HG03108 (cell line): Measurements from ENCODE around the gene TSHZ2.
"Not testable (repeated sequence)": the region's sequence is repeated elsewhere in the genome, so short reads cannot be mapped to it uniquely, and the experiment has no call there.

Experiments
- ATAC-seq: cut with Tn5 transposase; IDR thresholded peaks from one replicate; pipeline ENCODE4 v1.9.1; 2021; ENCODE audit warnings: moderate library complexity; ENCODE audit not compliant: unreplicated experiment

TSHZ2 gene

DNA sequence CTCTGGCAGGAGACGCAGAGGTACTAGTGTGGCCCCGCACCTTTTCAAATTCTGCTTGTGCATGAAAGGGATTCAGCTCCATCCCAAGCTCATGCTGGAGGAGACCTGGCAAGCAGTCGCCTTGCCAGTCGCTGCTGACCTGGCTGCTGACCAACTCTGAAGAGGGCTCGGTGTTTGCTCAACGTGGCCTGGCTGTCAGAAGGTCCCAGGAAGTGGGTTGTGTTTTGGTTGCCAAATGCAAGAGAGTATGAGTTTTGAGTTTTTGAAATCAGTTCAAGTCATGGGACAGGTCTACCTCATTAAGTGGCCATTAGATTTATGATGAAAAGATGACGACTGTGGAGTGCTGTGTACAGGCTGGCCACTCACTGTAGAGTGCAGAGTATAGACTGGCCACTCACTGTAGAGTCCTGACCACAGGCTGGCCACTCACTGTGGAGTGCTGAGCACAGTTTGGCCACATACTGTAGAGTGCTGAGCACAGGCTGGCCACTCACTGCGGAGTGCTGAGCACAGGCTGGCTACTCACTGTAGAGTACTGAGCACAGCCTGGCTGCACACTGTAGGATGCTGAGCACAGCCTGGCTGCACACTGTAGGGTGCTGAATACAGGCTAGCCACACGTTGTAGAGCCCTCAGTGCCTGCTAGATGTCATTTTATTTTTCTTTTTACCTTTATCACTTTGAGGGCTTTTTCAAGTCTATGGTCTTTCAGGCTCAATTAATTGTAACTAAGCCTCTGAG lies 427.6 kb downstream of the TSHZ2 start:
- ATAC-seq, result no peak

DNA sequence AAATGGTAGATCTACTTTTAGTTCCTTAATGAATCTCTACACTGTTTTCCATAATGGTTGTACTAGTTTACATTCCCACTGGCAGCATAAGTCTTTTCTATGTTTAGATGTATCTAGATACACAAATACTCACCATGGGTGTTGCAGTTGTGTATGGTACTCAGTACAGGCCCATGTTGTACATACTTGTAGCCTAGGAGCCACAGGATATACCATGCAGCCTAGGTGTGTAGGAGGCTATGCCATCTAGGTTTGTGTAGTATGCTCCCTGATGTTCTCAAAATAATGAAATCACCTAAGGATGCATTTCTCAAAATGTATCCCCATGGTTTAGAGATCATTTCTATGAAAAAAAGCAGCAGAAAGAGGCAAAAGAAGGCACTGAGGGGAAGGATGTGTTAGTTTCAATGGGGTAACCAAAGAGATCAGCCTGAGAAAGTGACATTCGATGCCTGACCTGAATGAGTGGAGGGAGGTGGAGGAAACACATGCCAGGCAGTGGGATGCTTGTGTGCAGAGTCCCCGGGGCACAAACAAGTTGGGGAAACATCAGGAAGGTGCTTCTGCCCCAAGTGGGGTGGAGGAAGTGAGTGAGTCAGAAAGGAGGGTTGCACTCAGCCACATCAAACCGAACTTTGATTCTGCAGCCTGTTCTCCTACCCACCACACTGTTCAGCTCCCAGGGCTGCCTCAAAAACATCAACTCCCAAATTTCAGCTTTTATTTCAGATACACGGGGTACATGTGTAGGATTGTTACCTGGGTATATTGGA lies 430.3 kb downstream of the TSHZ2 start:
- no peak for ATAC-seq

DNA sequence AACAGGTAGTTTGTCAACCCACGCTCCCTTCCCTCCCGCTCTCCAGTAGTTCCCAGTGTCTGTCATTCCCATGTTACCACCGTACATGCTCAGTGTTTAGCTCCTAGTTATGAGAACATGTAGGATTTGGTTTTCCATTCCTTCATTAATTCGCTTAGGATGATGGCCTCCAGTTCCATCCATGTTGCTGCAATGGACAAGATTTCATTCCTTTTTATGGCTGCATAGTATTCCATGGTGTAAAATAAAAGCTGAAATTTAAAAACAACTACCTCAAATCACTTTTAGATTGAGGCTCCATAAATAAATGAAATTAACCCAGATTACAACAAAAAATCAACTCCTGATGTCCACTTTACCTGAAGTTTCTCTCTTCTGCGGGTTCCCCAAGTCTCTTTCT lies 430.9 kb downstream of the TSHZ2 start:
- no peak for ATAC-seq

DNA sequence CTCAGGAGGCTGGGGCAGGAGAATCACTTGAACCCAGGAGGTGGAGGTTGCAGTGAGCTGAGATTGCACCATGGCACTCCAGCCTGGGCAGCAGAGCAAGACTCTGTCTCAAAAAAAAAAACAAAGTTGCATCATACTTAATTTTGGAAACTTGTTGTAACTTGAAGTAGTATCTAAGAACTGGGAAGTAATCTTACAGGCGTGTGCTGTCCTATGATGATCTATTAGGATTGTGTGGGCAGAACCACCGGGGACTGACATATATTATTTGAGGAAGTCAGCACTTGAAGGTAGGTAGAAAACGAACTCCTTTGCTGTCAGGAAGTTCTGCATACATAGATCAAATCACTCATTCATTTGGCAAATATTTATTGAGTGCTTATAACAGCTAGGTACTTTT lies 433.0 kb downstream of the TSHZ2 start:
- no peak for ATAC-seq

DNA sequence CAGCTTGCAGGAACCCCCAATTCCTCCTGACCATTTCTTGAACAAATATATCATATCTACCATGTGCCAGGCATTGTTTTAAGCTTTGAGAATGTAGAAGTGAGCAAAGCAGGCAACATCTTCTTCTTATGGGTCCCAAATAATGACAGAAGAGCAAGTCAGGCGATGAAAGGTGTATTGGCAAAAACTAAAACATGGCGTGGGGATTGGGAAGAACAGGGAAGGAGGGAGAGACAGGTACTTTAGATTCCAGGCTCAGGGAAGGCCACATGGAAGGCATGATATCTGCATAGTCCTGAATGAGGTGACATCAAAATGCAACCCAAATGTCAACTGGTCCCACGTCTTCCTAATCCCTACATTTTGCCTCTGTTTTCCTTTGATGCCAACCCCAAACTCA lies 434.4 kb downstream of the TSHZ2 start:
- ATAC-seq, result no peak

DNA sequence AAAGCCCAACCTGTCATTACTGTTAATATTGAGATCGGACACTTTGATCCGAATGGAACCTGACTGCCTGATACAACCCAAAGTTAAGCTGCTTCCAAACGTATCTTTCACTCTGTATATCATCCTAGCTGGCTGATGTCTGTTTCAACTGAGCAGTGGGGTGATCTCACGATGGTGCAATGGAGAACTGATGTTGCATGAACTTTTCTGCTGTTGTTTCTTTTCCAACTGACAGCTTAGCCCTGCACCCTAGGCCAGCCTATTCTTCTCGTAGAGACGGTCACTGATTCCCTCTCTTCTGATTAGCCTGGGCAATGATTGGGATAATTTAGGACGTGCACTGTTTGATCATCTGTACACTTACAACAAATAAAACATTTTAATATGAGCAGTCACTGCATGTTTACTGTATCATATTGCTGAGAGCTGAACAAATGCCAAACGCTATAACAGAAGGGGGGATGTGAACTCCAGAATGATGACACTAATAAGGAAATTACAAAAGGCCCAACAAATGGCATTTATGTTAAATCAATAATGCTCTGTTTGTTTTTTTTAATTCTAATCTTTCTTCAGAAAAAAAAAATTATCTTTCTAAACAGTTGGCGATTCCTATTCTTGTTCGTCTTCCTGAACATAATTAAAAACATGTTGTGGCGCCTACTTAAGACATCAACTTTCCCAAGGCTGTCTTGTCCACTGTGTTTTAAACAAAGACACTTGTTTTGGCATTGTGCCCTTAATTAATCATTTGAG lies 436.7 kb downstream of the TSHZ2 start:
- ATAC-seq, result no peak

DNA sequence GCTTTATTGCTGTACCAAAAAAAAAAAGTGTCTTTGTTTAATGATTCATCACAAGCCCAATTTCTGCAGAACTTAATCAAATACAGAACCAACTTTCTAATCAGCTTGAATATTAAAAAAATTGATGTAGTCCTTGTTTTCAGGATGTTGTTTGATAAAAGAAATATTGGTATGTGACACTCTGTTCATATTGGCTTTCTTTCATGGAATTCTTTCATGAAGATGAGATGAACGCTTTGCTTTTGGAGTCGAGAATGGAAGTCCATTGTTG lies 437.2 kb downstream of the TSHZ2 start:
- ATAC-seq, result no peak

DNA sequence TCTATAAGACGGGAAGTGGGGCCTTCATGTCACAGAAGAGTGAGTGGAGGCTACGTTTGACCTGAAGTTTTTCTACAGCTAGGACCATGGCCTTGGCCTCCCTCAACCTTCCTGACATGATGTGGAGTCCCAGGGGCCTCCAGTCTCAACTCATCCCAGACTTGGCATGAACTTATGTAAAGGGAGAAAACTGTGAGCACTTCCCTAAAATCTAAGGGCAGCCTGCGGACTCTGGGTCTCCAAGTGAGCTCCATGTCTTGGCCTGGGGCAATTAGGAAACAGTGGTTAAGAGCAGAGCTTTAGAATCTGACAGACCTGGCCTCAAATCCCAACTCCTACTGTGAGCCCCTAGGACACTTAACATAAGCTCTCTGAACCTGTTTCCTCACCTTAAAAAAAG lies 439.0 kb downstream of the TSHZ2 start:
- no peak for ATAC-seq

DNA sequence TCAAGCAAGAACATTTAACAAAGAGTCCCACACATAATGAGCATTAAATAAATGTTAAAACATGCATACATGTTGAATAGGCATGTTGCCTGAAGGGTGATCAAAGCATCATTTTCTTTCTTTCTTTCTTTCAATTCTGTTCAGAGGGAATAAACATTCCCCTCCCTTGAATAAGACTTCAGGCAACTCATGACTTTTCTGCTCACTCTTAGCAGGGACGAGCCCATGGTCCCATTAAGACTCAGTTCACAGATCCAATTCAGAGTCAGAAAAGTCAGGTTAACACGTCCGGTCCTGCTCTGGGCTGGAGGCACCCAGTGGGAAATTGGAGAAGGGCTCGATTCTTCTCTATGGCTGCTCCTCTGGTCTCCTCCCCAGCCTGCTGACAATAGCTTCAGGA lies 439.7 kb downstream of the TSHZ2 start:
- ATAC-seq, result no peak

DNA sequence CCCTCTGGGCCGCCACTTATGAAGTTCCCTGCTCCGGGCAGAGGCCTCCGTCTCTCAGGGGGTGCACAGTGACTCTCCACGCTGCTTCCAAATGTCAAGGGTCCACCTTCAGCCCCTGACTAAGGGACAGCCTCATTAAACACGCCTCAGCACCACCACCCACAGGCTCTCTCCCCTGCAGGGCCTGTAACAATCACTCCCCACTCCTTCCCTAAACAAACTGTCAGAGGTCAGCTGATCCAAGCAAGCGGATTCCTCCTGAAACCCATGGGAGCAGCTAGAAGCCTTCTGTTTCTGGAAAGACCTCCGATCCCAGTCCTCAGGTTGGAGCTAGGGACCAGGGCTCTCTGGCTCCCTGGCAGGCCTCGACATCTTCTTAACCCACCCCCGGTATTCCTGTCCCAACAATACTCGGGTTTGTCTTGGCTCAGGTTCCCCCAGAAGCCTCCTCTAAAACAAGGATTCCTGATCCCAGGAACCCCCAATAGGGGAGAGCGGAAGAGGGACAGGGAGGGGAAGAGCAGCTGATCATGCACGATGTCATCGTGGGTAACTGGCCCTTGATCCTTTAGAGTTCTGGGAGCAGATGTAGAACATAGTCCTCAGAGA lies 440.5 kb downstream of the TSHZ2 start:
- no peak for ATAC-seq

DNA sequence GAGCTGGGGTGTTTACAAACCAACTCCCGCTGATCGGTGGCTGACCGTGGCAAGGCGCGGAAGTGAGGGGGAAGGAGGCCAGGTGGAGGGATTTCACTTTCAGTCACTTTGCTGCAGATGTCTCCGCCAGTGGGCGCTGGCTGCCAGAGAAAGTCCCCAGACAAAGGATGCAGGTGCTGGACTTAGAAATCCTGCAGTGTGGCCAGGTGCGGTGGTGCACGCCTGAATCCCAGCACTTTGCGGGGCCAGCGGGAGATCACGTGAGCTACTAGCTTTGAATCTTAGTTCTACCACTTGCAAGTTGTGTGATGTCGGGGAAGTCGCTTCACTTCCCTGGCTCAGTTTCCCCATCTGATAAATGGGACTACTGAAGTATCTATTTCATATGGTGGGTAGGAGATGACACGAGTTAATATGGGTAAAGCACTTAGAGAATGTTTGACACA lies 441.1 kb downstream of the TSHZ2 start:
- no peak for ATAC-seq

DNA sequence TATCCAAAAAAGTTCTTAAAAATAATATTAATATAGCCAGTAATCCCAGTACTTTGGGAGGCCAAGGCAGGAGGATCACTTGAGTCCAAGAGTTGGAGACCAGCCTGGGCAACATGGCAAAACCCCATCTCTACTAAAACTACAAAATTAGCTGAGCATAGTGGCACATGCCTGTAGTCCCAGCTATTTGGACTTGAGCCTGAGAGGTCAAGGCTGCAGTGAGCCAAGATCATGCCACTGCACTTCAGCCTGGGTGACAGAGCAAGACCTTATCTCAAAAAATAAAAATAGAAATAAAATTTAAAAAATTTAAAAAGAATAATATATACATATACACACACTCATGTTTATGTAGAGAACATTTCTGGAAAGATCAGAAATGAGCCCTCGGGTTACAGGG lies 441.7 kb downstream of the TSHZ2 start:
- ATAC-seq, result not testable (repeated sequence)

DNA sequence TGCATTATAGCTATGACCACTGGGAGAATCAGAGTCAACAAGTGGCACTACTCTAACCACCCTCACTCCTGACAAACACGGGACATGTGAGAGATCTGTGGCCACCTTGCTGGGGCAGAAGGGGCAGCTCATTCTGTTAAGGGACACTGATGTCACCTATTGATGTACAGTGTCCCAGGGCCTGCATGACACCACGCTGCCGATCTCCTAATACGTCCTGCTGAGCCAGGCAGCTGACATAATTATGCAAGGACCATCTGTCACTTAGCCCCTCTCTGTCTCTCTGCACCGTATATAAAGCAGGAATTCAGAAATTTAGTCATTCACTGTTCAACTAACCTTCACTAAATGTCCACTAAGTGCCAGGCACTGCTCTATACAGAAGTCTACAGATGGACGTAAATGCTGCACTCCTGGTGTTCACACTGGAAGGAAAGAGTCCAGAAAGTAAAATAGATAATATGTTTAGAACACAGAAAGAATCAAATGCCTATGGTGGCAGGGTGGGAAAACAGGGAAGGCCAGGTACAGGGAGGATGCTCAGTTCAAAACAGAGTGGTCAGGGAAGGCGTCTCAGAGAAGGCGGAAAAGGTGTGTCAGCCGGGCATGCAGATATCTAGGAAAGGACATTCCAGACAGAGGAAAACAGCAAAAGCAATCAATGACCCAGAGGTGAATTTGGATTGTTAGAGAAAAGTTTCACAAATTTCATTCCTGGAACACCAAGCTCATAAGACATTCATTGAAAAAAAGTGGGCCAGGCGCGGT lies 447.7 kb downstream of the TSHZ2 start:
- ATAC-seq, result no peak

DNA sequence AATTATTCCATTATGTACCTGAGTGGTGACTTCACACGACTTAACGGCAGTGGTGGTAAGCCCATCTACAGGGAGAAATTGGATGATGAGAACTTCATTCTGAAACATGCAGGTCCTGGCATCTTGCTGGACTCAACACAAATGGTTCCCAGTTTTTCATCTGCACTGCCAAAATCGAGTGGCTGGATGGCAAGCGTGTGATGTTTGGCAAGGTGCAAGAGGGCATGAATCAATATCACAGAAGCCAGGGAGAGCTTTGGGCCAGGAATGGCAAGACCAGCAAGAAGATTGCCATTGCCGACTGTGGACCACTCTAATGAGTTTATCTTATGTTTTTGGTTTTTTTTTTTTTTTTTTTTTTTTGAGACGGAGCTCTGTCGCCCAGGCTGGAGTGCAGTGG lies 449.2 kb downstream of the TSHZ2 start:
- ATAC-seq, result no peak

DNA sequence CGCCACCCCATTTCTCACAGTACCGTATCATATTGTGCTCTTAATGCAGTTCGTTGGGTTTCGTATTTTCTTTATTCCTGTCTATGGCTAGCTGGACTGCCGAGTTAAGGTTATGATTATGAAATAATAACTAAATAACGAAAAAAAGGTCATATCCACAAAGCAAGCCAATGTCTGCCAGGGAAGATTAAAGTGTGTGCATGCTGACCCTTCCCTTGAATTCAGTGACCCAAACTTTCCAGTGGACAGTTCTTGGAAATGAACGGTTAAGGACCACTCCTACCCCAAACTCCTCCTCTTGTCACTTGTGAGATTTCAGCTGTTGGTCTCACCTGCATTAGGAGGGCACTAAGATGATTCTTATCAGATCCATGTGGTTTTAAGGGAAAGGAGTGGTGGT lies 449.9 kb downstream of the TSHZ2 start:
- no peak for ATAC-seq

DNA sequence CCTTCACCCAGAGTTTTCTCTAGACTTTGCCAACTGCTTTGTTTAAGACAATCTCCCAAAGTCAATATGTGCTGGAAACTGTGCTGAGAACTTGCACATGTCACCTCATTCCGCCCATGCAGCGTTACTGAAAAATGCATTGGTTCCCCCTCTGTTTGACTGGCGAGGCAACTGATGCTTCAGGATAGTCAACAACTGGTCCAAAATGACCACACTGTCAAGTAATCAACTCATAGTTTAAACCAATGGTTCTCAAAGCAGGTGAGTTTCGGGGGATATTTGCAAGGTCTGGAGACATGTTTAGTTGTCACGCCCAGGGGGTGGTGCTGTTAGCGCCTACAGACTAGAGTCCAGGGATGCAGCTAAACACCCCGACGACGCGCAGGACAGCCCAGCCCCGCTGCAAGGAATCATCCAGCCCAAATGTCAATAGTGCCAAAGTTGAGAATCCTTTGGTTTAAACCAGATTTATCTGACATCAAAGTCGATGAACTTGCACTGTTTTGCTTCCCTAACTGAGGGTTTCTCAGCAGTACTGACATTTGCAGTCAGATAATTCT lies 451.5 kb downstream of the TSHZ2 start:
- no peak for ATAC-seq

DNA sequence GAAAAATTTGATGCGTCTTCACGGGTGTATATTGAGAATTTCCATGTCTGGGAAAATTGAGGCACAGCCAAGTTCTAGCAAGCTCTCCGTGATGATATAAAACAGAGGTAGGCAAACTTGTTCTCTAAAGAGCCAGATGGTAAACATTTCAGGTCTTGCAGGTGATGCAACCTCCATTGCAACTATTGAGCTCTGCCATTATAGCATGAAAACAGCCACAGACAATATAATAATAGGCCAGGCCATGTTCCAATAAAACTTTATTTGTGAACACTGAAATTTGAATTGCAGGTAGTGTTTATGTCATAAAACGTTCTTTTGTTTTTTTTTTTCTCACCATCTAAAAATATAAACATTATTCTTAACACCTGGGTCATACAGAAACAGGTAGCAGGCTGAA lies 453.3 kb downstream of the TSHZ2 start:
- ATAC-seq, result no peak

DNA sequence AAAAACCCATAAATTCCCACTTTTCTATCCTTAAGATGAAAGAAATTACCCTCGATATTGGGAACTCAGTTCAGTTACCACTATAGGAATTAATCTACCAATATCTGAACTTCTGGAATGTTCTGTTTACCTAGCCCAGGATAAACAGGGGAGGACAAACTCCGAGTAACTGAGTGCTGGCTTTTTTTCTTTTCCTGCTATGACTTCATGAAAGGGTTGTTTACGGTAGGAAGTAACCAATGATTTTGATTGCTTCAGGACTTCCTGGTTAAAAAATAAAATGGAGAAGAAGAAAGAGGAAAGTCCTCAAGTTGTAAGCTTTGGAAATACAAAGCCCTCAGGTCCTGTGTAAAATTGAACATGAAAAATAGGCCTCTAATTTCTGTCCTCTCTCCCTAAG lies 453.8 kb downstream of the TSHZ2 start:
- ATAC-seq, result no peak

DNA sequence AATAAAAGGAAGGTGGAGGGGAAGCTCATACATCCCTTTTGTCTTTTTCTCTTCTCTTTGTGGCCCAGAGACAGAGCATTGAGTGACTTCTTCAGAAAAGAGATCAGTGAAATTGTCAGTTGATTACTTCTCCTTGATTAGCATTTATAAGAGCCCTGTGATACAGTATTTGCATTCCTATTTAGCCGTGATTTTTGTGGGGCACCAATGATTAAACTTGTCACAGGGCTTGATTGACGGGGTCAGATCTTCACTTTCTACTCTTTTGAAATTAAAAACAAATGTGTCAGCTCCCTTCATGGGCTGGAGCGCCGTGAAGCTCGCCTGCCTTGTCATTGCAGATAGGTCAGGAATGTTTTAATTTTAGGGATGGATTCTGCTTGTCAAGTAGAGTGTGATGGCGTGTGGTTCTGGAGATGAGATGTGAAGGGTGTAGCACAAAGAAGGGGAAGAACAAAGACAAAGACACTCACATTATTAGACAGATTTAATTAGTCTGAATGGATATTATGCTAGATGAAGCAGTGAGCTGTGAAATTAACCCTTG lies 454.7 kb downstream of the TSHZ2 start:
- no peak for ATAC-seq

DNA sequence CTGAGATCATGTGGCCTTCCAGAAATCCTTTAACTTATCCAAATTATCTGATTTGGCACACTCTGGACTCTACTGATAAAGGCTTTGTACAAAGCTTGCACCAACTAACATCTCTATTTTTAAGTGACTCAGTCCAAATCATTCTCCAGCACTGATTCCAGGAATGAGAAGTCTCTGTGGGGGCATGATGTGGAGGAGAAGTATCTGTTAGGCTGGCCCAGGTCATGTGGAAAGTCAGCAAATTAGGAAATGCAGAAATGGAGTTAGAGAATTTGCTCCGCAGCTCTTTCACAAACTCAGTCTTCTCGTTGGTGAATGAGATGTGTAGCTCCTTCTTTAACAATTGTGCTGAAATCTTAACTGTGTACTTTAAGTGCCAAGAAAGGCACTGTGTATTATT lies 455.8 kb downstream of the TSHZ2 start:
- no peak for ATAC-seq
